GM19240 (cell line): ENCODE results near the gene CYP46A1.
A peak's percentile ranks its signal among the peaks of the same experiment; 100 is the strongest.

ENCODE experiments used
- DNase-seq: peaks from one replicate; pipeline ENCODE4 v3.0.0; 2011; ENCODE audit warnings: low spot score; ENCODE audit not compliant: insufficient read length

CYP46A1 gene

DNA sequence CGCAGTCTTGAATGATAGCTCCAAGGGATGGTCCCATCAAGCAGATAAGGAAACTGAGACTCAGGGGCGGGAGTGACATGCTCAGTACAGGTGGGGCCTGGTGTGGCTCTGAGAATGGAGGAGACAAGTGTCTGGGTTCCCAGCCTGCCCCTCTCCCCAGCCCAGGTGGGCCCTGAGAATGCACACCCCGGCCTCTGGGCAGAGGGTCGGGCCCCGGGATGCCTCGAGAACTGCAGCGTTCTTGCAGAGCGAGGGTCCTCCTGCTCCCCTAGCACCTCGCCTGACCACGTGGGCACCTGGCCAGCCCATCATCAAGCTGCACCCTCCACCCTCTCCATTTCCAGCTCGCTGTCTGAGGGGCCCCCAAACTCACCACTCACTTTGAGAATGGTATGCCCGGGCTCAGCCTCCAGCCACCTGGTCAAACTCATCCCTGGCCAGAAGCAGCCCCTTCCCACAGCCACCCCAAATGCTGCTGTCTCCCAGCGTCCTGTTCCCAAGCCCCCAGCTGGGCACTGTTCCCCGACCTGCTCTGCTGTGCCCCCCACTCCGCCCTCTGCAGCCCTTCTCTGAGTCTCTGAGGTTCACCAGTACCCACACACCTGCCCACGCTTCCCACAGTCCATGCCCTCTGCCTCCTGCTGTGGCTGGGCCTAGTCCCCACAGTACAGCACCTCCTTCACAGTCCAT lies 44.3 kb downstream of the CYP46A1 start:
- DNase-seq = no peak

DNA sequence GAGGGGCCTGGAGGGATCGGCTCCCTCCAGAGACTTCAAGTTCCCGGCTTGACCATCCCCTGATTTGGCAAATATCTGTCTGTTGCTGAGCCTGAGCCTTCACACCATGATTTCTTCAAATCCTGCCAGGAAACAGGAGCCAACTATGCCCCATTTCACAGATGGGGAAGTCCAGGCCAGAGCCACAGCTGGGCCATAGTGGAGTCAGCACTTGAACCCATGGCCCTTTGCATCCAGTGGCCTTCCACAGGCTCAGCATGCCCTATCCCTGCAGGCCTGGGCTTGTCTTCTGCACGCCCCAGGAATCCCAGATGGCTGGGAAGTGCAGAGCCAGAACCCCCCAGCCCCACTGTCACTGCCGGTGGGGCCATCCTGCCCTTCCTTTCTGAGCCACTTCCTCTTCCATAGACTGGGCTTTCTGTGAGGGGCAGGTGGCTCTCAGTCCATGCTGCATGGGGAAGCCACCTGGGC lies 44.9 kb downstream of the CYP46A1 start:
- DNase-seq = no peak

DNA sequence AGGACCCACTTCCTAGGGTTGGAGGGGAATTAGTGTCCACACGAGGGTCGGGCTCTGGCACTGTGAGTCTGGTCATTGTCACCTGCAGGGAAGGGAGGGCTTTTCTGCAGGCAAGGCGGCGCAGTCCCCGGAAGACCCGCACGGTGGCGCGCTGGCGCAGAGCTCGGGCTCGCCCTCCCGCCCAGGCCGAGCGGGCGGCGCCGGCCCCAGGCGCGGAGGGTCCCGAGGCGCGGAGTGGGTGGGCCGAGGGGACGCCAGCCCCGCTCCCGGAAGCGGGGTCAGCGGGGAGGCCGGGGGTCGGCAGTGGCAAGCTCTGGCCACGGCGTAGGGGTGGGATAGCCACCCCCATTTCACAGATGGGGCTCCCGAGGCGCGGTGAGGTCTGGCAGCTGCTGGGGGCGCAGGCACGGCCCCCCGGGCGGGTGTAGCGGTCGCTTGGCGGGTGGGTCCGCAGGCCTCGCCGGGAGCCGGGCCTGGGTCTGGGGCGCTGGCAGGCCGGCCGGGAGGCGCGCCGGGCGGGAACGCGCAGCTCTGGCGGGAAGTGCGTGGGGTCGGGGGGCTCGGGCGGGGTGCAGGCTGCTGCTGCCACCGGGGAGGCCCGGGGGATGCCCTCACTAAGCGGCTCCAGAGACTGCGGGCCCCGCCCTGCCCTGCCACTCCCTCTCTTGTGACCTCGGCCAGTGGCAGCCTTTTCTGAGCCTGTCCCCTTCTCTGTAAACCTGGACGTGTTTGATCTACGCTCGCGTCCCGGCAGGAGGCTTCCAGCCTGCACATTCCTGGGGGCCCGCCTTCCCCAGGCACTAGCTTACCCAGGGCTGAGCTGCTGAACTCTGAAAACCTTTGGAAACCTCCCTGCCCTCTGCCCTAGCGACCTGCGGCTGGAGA lies 46.1 kb downstream of the CYP46A1 start:
- peak; percentile 51 for DNase-seq

DNA sequence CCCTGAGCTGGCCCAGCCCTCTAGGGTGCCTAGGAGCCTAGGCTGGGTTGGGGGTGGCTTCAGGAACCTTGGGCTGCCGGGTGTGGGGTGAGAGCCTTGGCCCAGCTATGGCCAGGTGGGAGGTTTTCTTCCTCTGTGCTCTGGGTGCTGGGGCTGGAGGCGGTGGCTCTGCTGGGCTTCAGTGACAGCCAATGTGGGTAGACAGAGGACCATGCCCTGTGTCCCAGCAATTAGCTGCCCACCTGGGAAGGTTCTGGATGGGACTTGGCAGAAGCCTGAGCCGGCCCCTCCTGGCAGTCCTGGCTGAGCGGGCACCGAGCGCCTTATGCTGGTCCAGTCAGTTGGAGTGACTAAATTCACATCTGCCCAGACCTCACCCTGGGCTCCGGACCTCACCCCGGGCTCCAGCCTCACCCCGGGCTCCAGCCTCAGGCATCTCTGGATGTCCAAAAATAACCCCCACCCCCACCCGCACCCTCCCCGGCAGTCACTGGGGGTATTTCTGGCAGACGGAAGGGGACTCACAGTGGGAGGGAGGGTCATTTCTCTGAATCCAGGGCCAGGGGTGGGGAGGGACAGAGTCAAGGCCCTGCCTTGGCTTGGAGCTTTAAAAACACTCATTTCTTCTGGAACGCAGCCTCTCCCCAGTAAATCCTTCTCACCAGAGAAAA lies 46.9 kb downstream of the CYP46A1 start:
- DNase-seq = no peak

DNA sequence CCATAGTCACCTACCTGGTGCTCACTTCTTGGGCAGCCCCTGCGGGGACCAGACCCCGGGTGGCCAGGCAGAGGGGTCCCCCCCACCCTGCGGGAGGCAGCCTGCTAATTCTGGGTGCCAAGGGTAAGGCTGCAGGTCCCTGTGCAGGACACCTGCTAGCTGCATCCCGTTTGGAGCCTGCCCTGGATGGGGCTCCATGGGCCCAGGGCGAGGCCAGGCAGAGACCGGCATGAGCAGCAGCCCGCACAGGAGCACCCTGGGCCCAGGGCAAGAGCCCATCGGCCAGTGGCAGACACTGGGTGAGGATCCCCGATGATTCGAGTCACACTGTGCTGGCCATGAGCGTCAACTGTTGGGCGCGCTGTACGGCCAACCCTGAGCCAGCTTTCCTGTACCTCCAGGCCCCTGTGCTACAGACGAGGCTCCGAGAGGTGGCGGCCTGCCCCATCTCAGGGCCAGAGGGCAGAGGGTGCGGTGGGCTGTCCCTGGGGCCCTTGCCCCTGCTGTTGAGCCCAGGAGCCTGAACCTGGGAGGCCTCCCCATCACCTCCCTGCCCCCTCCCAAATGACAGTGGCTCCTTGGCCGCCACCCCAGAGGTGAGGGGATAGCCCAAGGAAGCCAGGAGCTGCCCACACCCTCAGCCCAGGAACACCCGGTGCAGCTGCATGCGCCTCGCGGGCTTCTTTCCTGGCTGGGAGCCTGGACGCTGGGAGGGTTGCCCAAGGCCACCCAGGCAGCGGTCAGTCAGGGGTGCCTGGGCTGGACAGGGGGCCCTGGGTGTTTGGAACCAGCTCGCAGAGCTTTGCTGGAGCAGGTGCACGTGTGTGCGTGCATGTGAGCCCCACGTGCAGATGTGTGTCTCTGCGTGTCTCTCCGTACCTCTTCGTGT lies 47.7 kb downstream of the CYP46A1 start:
- DNase-seq = no peak

DNA sequence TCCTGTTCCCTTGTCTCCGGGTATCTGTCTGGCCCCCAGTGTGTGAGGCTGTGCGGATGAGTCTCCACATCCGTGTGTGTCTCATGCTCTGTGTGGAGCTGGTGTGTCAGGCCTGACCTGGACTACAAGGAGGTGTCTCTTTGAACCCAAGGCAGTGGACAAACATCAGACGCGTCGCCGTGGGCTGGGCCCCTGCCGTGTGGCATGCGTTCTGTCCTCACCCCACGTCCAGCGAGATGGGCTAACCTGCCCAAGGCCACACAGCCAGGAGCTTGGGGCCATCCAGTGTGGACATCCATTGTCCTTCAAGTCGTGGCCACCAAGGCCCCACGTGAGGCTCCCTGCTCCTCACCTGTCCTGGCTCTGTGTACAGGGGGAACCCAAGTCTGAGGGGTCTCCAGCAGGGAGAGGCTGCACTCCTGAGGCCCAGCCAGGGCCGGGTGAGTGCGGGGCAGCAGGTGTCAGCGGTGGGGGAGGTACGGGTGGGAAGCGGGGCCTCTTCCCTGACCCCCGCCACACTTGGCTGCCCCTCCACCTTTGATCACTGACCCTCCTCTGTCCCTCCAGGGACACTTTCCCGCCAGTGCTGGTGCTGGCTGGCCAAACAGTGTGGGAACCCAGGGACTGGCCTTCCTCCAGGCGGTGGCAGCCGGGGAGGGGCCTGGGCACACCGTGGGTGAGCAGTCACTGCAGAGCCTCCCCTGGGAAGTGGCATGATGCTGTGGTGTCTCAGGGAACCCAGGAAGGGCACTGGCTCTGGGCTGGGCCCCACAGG lies 48.5 kb downstream of the CYP46A1 start:
- DNase-seq = no peak

GRCh38 chr14:99733211-99733539 lies 49.1 kb downstream of the CYP46A1 start:
- DNase-seq = no peak

GRCh38 chr14:99733540-99734405 lies 49.7 kb downstream of the CYP46A1 start:
- no peak for DNase-seq

- DNase-seq = no peak
Measured at GRCh38 chr14:99734406-99735051, 50.4 kb downstream of the CYP46A1 start.

GRCh38 chr14:99735189-99736135 lies 51.4 kb downstream of the CYP46A1 start:
- no peak for DNase-seq

DNA sequence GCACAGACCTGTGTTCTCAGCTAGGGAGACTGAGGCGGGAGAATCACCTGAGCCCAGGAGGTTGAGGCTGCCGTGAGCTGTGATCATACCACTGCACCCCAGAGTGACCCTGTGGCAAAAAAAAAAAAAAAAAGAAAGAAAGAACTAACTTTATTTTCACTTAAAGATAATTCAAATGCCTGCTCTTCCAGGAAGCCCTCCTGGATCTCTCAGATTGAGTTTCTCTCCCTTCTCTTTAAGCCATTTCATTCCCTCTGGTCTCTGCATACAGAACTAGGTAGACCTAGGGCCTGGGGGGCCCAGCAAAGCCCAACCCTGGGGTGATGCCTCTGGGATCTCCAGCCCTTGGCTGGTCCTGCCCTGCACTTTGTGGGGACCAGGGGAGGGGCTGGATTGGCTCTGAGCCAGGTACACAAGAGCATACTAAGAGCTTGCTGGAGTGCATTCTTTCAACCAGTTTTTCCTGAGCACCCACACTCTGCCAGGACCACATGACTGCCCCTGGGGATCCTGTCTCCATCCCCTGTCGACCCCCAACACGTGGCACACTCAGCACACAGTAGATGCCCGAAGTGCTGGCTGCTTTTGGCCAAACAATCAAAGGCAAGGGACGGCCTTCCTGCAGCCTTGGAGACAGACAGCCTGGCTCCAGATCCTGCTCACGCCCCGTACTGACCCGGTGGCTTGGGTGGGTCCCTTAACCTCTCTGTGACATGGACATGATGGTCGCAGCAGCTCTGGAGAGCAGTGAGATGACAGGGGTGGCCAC lies 52.7 kb downstream of the CYP46A1 start:
- DNase-seq = no peak

DNA sequence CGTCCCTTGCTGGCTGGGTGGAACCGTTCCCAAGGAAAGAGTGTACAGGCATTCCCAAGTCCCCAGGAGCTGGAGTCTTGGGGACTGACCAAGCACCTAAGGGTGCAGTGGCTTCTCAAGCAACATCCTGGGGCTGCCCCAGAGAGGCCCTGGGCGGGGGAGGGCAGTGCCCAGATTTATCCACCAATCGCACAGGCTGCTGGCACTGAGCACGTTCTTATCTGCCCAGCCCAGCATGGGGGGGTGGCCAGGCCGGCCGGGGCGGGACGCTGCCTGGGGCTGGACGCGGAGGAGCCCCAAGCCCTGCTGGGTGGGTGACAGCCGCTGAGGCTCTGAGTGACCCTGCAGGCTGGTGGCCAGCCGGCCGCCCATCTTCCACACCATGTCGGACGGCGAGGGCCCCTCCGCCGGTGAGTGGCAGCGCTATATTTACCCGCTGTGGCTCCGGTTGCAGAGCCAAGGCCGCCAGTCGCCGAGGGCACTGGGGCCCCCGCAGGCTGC lies 53.4 kb downstream of the CYP46A1 start:
- DNase-seq = no peak

- DNase-seq = no peak
Measured at GRCh38 chr14:99737956-99738667, 54.0 kb downstream of the CYP46A1 start.

DNA sequence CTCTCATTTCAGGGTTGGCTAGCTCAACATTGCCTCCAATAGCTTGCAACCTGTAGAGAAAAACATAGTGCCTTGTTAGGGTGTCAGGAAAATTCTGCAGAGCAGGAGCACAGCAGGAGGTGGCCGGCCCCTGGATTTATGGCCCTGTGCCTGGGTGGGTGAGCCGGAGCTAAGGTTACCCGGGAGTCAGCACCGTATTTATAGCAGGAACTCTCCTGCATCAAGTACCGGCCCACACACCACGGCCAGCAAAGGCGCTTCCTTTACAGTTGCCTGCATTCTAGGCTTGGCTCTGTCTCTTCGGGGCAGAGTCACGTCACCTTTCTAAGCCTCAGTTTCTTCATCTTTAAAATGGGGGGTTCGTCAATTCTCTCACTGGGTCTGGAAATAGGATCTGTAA lies 56.3 kb downstream of the CYP46A1 start:
- no peak for DNase-seq

DNA sequence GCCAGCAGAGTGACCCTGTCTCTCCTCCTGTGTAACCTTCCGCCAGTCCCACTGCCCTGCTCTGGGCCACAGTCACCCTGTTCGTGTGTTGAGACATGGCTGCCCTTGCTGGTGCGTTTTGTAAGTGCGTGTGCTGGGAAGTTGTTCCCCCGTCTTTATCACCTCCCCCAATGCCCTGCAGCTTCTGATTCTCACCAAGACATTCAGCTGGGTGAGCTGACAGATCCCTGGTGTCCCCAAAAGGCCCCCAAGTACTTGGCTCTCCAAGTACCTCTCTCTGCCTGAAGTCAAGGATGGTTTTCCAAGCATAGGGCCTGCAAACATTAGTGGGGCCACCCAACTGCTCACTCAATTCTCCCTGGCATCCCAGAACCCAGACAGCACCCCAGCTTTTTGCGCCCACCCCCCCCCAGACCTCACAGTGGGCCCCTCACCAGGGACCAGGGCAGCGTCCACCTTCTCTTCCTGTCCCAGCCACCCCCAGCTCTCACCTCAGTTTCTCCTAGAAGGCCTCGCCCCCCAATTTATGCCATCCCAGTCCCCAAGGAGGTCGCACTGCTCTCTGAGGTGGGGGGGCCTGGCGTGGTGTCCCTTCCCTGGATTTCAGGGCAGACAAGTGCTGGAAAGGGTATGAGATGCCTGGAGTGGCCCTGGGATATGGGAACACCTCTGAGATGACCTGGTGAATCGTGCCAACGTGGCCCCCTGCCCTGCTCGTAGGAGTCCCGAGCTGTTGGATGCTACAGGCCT lies 57.3 kb downstream of the CYP46A1 start:
- no peak for DNase-seq

GRCh38 chr14:99742074-99742473 lies 58.0 kb downstream of the CYP46A1 start:
- DNase-seq = no peak
